ENCODE data around the gene ADPRM.

Gene ADPRM

DNA sequence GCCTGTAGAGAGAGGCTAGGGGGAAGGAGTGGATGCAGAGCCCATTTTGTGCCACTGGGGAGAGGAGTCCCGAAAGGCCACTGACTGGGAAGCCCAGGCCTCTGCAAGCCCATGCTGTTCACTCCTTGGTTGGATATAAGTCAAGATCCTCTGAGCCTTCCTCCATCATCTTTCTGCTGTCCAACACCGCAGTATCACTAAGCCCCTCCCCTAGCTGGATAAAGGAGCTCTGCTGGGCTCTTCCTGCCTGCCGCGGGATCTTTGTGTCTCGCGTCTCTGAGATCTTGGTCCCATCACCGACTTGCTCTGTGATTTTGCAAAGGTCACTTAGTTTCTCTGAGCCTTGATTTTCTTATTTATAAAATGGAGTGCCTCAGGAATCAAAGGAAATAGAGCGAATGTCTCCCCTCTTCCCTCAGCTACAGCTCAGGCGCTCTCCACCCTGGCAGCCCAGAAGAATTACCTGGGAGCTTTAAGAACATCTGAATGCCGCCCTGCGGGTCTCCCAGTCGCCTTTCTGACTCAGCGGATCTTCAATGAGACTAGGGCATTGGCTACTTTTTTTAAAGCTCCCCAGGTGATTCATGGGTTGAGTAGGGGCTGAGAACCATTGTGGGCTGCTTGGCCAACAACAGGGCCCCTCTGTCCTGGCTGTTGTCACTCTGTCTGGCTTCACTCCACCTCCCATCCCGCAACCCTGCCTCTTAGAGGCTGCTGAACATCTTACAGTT is 57.6 kb downstream of the ADPRM start:
- DNase-seq (ENCODE audit: low read depth in 2 of 2) = no peak
- TF ChIP-seq, protein P1, sequence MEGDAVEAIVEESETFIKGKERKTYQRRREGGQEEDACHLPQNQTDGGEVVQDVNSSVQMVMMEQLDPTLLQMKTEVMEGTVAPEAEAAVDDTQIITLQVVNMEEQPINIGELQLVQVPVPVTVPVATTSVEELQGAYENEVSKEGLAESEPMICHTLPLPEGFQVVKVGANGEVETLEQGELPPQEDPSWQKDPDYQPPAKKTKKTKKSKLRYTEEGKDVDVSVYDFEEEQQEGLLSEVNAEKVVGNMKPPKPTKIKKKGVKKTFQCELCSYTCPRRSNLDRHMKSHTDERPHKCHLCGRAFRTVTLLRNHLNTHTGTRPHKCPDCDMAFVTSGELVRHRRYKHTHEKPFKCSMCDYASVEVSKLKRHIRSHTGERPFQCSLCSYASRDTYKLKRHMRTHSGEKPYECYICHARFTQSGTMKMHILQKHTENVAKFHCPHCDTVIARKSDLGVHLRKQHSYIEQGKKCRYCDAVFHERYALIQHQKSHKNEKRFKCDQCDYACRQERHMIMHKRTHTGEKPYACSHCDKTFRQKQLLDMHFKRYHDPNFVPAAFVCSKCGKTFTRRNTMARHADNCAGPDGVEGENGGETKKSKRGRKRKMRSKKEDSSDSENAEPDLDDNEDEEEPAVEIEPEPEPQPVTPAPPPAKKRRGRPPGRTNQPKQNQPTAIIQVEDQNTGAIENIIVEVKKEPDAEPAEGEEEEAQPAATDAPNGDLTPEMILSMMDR (IDR thresholded peaks at IDR 0.05; ENCODE audit: low read depth, low read length) = no peak
- no peak overlapping the region for H3K4me3 ChIP-seq (replicated peaks in 1 of 2; ENCODE audit: low read depth in 2 of 2, low read length in 2 of 2)

DNA sequence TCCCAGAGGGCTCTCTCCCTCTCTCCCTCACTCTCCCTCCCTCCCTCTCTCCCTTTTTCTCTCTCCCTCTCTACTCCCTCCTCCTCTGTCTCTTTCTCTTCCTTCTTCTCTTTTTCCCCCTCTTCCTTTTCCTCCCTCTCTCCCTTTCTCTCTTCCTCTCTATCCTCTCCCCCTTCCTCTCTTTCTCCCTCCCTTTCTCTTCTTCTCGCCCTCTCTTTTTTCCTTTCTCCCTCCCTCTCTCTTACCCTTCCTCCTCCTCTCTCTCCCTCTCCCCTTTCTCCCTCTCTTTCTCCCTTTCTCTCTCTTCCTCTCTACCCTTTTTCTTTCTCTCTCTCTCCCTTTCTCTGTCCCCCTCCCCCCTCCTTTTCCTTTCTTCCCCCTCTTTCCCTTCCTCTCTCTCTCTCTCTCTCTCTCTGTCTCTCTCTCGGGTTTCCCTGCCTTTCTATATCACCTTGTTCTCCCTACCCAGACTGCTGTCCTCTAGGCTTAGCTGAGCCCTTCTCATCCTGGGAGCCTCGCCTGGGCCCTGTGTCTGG is 58.3 kb downstream of the ADPRM start:
- H3K4me3 ChIP-seq (replicated peaks in 1 of 2; ENCODE audit: low read depth in 2 of 2, low read length in 2 of 2) = no peak overlapping the region
- no peak for DNase-seq (ENCODE audit: low read depth in 2 of 2)
- TF ChIP-seq, protein P1 (IDR thresholded peaks at IDR 0.05; ENCODE audit: low read depth, low read length) = no peak

DNA sequence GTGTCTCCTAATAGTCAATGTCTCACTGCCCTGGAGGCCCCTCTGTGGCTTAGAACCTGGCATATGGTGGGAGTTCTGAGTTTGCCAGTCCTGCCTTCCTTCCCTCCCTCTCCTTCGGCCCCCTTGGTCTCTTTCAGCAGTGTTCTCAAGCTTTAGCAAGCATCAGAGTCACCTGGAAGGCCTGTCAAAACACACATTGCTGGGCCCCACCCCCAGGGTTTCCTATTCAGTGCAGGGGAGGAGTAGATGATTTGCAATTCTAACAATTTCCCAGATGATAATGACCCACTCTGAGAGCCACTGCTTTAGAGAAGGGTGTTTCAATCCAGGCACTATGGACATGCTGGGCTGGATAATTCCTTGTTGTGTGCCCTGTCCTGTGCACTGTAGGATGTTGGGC is 58.8 kb downstream of the ADPRM start:
- TF ChIP-seq, protein P1 (IDR thresholded peaks at IDR 0.05; ENCODE audit: low read depth, low read length) = no peak
- H3K4me3 ChIP-seq (replicated peaks in 1 of 2; ENCODE audit: low read depth in 2 of 2, low read length in 2 of 2) = no peak overlapping the region
- no peak for DNase-seq (ENCODE audit: low read depth in 2 of 2)

DNA sequence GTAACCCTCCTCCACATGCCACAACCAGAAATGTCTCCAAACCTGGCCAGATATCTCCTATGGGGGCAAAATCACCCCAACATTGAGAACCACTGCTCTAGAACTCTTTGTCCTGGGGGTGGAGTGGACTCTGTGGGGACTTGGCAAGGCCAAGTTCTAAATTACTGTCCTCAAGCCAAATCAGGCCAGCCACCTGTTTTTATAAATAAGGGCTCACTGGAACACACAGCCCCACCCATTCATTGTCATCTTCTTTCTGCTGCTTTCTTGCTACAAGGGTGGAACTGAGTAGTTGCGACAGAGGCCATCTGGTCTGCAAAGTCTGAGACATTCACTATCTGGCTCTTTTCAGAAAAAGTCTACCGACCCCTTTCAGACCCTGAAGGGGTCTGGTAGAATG is 59.2 kb downstream of the ADPRM start:
- H3K4me3 ChIP-seq (replicated peaks in 1 of 2; ENCODE audit: low read depth in 2 of 2, low read length in 2 of 2) = no peak overlapping the region
- TF ChIP-seq, protein P1 (IDR thresholded peaks at IDR 0.05; ENCODE audit: low read depth, low read length) = no peak
- DNase-seq (ENCODE audit: low read depth in 2 of 2) = no peak

DNA sequence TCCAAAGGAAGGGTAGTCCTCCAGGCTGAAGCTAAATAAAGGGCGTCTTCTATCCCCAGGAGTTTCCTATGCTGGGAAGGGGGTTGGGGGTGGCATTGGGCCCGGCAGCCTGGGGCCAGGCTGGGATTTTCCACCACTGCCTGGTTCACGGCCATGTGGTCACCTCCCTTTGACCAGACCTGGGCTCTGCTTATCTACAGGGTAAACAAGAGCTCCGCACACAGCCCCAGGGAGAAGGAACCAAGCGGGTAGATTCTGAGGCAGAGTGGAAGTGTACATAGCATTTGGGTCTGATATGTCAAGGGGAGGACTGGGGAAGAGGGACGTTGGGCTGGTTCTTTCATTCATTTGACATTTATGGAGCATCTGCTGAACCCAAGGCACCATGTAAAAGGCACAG is 59.7 kb downstream of the ADPRM start:
- H3K4me3 ChIP-seq (replicated peaks in 1 of 2; ENCODE audit: low read depth in 2 of 2, low read length in 2 of 2) = no peak overlapping the region
- TF ChIP-seq, protein P1 (IDR thresholded peaks at IDR 0.05; ENCODE audit: low read depth, low read length) = no peak
- DNase-seq (ENCODE audit: low read depth in 2 of 2) = no peak

DNA sequence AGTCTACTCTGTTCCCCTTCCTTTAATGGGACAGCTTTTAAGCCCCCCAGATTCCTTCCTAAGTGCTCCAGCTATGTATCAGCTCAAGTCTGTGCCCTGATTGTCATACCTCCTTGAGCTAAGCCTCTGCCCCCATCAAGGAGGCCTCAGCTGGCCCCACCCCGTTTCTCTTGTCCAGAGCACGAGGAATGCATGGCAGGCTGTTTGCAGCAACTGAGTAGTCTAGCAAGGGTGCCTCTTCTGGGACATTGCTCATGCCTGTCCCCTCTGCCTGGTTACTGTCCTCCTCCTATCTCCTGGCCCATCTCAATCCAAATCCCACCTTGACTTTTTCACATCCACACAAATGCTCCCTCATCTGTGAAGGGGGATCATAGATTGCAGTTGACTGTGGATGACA is 60.3 kb downstream of the ADPRM start:
- no peak for DNase-seq (ENCODE audit: low read depth in 2 of 2)
- H3K4me3 ChIP-seq (replicated peaks in 1 of 2; ENCODE audit: low read depth in 2 of 2, low read length in 2 of 2) = no peak overlapping the region
- TF ChIP-seq, protein P1 (IDR thresholded peaks at IDR 0.05; ENCODE audit: low read depth, low read length) = no peak

Data from cardiac fibroblast (primary cell).